ENCODE results near the gene SRSF7.
"Not testable (repeated sequence)": the region's sequence is repeated elsewhere in the genome, so short reads cannot be mapped to it uniquely, and the experiment has no call there.

SRSF7 gene

DNA sequence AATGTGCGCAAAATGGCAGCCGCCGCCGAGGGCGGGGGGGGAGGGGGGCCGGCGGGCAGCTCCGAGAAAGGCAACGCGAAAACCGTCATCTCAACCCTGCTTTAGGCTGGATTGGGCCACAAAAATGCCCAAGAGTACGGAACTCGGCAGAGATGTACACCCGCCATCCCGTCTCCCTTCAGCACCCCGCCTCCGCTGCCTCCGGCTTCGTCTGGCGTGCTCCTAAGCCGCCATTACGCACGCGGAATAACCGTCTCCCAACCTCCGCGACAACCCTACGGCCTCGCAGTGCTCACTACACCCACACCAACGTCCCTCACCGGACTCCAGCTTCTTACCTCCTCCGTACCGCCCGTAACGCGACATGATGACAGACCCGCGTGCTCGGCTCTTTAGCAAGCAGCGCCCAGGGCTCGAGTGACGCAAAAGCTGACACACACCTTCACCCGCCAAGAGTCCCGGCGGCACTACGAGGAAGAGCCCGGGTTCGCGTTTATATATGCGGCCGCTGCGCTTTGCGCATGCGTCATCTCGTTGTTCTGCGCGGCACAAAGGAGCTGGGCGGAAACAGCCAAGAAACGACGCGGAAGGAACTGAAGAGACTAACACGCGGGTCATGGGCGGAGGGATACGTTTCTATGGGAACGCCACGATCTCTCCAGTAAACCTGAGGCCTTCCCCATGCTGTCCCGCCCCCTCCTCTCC, at the start of gene SRSF7:
Gene SRSF7, minus strand, starts transcription at position 471 of the 705 bp plus-strand sequence. Its CDS starts 105 bp downstream, at position 366.
- peak; percentile 98 for DNase-seq

DNA sequence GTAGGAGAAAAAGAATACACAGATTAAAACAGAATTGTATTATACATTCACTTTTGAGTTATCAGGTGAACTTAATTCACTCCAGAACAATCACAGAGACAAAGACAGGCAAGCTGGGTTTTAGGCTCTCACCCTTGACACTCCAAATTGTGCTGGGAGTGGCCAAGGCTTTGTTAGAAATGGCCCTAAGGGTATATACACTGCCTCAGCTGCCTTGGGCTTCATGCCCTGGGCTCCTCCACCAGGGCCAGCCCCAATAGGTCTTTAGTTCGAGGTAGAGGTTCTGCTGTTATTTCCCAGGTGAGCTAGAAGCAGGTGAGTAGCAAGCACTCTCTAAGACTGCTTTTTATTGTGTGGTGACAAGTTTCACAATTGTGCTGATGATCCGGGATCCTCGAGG, 46.8 kb upstream of the SRSF7 start:
- no peak for DNase-seq

DNA sequence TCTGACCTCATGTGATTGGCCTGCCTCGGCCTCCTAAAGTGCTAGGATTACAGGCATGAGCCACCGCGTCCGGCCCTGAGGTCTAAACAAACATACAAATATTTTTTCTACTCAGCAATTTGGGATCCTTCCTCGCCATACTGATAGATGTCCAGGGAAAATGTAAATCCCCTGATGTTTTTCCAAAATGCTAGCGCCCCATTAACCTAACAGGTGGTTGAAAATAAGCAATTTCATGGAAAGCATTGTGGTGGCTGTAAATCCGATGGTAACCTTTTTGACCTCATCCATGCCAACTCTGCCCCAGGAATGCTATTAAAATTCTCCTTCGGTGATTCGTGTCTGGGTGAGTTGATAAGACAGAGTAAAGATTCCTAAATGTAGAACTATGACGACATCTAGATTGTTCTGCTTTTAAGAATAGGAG, 46.1 kb upstream of the SRSF7 start:
- no peak for DNase-seq

DNA sequence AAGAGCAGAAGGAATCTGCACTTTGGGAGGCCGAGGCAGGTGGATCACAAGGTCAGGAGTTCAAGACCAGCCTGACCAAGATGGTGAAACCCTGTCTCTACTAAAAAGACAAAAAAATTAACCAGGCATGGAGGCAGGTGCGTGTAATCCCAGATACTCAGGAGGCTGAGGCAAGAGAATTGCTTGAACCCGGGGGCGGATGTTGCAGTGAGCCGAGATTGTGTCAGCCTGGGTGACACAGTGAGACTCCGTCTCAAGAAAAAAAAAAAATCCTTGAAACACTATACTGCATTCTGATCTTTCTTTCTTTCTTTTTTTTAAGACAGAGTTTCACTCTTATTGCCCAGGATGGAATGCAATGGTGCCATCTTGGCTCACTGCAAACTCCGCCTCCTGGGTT, 43.9 kb upstream of the SRSF7 start:
- not testable (repeated sequence) for DNase-seq

DNA sequence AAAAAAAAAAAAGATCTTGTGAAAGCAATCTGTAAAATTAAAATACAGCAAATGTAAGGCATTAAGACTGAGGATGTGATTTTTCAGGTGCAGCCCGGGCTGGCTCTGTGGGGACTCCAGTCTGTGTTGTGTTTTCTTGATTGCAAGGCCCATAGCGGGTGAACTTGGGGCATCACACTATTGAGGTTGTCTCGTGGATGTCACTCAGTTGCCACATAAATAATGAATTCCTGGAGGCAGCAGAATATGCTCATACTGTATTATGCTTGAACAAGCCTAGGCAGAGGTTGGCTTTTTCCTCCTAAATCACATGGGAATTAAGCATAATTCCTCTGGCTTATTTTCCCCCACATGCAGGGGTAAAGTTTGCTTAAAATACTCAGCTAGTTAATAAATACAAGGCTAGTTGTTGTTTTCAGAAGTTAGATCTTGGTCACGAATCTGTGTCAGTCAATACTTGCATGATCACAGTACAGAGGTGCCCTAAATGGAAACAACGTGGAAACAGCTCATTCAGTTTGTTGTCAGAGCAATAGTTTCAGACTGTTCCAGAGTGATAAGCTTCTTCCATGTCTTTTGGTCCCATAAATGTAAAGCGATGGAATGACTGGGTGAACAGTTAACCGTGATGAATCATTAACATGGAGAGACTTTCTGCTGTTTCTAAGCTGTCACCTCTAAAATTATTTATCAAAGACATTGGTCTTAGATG, 43.2 kb upstream of the SRSF7 start:
- DNase-seq: peak; percentile 25

DNA sequence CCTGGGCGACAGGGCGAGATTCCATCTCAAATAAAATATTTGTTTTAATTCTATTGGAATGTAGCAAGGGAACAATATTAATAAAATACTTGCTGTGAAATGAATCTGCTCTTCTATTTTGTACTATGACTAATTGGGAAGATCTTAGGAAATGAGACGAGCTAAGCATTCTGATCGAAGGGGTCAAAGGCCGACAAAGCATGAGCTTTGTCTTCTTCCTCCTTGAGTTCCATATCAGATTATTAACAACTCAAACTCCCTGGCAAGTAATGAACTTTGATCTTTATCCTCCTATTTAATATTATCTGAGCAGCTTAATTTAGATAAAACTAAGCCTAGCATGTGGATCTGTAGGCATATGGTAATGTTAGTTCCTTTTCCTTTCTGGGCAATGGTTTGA, 42.4 kb upstream of the SRSF7 start:
- DNase-seq: no peak

DNA sequence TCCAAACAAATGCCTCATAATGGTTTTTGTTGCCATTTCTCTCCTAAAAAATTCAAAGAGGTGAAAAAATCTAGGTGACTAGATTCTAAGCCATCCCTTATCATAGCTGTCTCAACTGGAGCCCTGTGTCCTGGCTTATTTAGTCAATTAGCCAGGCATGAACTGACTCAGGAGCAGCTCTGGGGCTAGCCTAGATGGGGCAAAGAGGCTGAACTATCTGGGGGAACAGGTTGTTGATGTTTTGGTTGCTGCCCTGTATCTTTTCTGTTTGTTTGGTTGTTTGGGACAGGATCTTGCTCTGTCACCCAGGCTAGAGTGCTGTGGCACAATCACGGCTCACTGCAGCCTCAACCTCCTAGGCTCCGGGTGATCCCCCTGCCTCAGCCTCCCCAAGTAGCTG, 41.6 kb upstream of the SRSF7 start:
- DNase-seq: no peak

DNA sequence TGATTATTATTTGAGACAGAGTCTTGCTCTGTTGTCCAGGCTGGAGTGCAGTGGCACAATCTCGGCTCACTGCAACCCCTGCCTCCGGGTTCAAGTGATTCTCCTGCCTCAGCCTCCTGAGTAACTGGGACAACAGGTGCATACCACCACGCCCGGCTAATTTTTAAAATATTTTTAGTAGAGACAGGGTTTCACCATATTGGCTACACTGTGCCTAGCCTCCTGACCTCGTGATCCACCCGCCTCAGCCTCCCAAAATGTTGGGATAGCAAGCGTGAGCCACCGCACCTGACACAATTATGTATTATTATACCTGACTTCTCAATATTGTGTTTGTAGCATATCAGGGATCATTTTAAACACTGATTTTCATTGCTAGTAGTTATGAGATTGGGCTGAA, 41.2 kb upstream of the SRSF7 start:
- not testable (repeated sequence) for DNase-seq

DNA sequence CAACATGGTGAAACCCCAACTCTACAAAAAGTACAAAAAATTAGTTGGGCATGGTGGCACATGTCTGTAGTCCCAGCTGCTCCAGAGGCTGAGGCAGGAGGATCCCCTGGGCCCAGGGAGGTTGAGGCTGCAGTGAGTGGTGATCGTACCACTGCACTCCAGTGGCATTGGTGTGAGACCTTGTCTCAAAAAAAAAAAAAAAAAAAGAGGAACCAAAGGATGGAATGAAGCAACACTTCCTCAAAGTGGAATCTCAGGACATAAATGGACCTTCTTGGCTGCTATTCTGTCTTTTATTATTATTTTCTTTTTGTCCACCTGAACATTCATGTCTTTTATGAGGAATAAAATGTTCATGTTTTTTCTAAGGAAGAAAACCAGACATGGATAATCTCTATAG, 40.6 kb upstream of the SRSF7 start:
- no peak for DNase-seq

DNA sequence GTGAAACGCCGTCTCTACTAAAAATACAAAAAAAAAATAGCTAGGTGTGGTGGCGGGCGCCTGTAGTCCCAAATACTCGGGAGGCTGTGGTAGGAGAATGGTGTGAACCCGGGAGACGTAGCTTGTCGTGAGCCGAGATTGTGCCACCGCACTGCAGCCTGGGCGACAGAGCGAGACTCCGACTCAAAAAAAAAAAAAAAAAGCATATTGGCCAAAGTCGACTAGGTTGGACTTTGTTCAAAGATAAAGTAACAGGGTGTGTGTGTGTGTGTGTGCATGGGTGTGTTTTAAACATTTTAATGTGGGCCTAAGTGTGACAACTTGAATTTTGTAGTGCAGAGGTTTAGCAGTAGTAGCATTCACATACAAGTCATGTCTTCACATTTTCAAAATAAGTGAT, 38.5 kb upstream of the SRSF7 start:
- no peak for DNase-seq

DNA sequence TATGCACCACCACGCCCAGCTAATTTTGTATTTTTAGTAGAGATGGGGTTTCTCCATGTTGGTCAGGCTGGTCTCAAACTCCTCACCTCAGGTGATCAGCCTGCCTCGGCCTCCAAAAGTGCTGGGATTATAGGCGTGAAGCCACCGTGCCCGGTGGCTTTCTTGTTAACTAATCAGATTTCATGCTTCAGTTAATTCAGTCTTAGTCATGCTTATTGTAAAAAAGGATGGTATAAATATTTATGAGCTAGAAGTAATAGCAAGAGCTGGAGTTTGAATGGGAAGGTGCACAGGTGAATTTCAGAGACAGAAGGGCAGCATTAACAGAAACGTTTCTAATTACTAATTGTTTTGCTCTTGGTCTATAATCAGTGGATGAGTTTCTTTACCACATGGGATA, 37.1 kb upstream of the SRSF7 start:
- DNase-seq: peak; percentile 24

DNA sequence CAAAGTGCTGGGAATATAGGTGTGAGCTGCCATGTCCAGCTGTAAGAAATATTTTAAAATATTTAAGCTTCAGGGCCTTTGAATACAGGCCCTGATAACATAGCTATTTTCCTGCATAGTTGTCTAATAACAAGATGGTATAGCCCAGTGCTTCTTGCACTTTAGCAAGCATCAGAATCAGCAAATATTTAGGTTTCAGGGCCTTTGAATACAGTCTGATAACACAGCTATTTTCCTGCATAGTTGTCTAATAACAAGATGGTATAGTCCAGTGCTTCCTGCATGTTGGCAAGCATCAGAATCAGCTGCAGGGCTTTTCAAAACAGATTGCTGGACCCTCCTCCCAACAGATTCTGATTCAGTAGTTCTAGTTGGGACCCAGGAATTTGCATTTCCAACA, 32.4 kb upstream of the SRSF7 start:
- DNase-seq: no peak

DNA sequence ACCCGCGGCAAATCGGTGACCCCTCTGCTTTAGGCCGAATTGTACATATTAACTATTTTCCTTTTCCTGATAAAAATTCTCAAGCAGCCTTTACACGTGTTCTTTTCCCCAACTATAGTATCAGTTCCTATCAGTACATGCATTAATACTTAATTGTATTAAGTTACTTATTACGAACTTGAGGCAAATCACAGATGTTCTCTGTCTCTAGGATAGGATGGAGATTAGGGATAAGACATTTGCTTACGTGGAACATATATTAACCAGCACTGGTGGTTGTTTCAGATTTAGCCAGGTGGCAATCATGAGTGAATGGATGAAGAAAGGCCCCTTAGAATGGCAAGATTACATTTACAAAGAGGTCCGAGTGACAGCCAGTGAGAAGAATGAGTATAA, 27.5 kb upstream of the SRSF7 start:
- DNase-seq: no peak

DNA sequence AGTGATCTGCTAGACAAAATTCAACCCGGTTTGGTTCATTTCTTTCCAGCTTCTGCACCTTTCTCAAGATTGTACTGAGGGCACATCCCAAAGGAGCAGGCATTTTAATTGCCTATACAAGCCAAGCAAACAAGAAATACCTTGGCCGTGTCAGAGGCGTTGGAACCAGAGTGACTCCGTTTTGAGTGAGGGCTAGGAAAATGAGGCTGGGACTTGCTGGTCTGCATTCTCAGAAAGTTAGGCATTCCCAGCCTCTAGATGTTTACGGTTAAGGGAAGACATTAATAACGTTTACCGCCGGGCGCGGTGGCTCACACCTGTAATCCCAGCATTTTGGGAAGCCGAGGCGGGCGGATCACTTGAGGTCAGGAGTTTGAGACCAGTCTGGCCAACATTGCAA, 25.4 kb upstream of the SRSF7 start:
- no peak for DNase-seq

DNA sequence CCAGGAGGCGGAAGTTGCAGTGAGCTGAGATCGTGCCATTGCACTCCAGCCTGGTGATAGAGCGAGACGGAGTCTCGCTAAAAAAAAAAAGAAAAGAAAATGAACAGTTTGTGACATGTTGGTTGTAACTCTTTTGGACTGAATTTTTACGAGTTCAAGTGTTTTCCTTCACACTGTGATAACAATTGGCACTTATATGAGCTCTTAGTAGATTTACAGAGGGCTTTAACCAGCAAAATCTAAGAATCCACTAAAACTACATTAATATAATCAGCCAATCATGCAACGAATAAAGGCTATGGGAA, 24.7 kb upstream of the SRSF7 start:
- DNase-seq: no peak

DNA sequence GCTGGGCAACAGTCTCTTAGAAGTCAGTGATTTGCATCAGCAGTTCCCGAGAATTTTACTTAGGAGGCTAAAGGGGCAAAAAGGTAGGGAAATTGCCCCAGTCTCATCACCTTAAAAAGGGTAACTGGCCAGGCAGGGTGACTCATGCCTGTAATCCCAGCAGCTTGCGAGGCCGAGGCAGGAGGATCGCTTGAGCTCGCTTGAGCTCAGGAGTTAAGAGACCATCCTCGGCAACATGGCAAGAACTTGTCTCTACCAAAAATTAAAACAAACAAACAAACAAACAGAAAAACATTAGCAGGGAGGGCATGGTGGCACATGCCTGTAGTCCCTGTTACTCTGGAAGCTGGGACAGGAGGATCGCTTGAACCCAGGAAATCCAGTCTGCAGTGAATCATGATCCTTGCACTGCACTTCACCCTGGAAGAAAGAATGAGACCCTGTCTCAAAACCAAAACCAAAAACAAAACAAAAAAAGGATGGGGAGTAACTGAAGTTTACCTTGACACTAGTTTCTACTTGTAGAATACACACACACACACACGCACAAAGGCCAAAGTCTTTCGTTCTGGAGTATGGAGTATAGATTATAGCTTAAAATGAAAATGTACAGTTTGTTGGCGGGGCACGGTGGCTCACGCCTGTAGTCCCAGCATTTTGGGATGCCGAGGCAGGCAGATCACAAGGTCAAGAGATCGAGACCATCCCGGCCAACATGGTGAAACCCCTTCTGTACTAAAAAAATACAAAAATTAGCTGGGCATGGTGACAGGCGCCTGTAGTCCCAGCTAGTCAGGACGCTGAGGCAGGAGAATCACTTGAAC, 24.1 kb upstream of the SRSF7 start:
- no peak for DNase-seq

DNA sequence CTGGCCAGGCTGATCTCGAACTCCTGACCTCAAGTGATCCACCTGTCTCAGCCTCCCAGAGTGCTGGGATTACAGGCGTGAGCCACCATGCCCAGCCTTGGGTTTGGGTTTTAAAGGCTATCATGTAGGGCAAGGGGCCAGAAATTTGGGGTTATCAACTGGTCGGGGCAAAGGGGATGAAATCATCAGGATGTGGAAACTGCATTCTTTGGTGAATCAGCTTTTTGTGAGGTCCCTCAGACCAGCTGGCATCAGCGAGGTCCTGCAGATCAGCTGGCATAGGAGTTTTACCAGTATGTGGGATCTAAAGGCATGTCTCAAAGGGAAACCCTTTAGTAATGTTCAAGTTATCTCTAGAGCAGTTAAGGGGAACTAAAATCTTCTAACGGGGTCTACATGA, 20.5 kb upstream of the SRSF7 start:
- DNase-seq: no peak

DNA sequence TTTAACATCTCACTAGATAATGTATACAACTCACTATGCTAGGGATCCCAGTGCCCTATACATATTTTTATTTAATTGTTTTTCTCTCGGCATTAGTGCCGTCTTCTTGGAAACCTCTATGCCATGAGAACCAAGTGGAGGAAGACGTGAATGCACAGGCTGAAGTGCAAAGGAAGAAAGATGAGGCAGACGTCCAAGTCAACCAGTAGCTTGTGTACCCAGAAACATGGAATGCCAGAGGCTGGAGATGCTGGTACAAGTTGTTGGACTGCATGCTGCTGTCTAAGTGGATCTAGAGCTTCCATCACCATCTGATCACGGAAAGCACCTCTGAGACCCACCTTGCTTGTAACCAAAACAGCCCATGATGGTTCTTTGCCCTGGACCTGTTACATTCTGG, 14.4 kb upstream of the SRSF7 start:
- no peak for DNase-seq

DNA sequence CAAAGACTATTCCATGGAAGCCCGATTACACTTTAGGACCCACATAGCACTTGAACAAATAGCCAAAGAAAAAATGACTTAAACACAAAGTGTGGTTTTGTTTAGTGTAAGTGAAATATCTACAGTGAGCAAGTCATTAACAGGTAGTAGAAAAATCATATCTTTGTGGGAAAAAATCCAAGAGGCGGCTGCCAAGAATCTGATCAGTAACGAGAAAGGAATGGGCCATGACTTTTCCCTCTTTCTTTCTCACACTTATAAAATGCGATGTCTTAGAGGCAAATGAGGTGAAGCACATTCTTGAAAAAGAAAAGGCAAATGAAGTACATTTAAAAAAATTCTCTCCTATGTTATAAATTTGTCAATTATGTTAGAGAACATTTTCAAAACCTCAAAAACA, 14.0 kb upstream of the SRSF7 start:
- DNase-seq: no peak

DNA sequence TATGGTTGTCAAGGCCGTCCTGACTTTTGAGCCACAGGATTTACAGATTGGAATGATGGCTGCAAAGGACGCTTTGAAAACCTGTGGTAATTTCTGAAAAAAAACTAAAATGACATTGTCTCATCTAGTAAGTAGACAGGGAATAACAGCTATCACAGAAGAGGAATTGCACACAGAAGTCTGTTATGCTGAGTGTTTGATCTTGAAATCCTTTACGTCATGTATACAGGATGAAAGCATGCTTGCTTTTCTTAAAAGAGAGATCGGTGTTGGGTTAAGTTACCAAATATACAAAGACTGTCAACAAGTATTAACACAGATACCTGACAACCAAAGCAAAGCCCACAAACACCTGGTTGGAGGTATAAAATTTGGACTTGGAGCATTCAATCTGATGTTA, 12.6 kb upstream of the SRSF7 start:
- DNase-seq: no peak

DNA sequence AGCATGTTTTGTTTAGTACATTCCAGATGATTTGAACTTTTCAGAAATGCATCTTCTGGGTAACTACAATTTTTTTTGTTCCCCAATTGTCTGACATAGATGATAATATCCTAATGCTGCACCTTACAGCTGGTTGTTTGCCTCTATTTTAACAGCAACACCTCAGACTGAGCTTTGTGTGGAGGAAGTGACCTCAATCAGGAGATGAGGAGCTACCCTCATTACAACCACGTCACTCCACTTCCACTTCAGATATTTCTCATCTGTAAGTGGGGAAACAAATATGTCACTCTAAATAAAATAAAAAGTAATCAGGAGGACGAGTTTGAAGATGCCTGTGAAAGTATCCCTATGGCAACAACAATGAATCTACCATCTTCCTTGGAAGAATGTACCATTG, 12.1 kb upstream of the SRSF7 start:
- no peak for DNase-seq

DNA sequence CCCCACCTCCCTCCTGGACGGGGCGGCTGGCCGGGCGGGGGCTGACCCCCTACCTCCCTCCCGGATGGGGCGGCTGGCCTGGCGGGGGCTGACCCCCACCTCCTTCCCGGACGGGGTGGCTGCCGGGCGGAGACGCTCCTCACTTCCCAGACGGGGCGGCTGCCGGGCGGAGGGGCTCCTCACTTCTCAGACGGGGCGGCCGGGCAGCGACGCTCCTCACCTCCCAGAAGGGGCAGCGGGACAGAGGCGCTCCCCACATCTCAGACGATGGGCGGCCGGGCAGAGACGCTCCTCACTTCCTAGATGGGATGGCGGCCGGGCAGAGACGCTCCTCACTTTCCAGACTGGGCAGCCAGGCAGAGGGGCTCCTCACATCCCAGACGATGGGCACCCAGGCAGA, 4.7 kb upstream of the SRSF7 start:
- DNase-seq: not testable (repeated sequence)

DNA sequence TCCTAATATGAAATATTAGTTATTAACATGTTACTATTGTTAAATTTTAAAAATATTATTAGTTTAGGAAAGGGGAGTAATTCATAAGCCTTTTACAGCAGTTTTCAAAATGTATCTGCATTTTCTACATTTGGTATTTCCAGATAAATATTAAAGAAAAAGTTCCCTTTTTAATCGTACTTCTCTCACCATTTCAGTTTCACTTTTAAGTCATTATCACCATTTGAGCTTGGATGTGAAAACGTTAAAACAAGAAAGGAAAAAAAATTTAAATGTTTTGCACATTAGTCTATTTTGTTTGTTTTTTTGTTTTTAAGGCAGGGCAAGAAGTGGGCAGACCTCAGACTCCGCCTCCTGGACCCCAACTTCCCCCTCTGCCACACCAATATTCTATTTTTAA, 3.3 kb upstream of the SRSF7 start:
- no peak for DNase-seq

DNA sequence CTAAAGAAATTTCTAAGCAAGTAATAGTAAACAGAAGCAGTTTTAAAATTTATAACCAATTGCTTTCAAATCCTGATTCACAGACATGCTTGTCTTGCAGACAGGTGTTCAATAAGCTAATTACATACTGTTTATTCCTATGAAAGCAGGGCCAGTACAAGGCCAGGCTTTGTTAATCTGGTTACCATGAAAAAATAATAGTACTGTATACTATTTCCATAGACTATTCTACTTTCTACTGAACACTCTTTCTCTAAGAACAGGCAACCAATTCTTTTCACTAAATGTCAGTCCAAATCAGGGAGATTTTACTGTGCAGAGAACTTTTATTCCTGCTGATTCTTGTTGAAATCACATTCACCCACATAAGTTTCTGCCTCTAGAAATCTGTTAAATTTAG, 2.9 kb upstream of the SRSF7 start:
- DNase-seq: no peak

Data from kidney glomerular epithelial cell (primary cell).